ENCODE data around the gene STARD5. TPM values are rescaled to one million over a fixed set of nuclear protein-coding genes. Genes with fewer than 3 reads are reported as not detected.
A peak's percentile ranks its signal among the peaks of the same experiment; 100 is the strongest.

The STARD5 gene, protein sequence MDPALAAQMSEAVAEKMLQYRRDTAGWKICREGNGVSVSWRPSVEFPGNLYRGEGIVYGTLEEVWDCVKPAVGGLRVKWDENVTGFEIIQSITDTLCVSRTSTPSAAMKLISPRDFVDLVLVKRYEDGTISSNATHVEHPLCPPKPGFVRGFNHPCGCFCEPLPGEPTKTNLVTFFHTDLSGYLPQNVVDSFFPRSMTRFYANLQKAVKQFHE
- total RNA-seq (1 to 10 TPM; 1.1 to 2.9 (median 2.0) TPM), polyA plus RNA-seq (1 to 10 TPM; 3.8 to 4.0 TPM)

DNA sequence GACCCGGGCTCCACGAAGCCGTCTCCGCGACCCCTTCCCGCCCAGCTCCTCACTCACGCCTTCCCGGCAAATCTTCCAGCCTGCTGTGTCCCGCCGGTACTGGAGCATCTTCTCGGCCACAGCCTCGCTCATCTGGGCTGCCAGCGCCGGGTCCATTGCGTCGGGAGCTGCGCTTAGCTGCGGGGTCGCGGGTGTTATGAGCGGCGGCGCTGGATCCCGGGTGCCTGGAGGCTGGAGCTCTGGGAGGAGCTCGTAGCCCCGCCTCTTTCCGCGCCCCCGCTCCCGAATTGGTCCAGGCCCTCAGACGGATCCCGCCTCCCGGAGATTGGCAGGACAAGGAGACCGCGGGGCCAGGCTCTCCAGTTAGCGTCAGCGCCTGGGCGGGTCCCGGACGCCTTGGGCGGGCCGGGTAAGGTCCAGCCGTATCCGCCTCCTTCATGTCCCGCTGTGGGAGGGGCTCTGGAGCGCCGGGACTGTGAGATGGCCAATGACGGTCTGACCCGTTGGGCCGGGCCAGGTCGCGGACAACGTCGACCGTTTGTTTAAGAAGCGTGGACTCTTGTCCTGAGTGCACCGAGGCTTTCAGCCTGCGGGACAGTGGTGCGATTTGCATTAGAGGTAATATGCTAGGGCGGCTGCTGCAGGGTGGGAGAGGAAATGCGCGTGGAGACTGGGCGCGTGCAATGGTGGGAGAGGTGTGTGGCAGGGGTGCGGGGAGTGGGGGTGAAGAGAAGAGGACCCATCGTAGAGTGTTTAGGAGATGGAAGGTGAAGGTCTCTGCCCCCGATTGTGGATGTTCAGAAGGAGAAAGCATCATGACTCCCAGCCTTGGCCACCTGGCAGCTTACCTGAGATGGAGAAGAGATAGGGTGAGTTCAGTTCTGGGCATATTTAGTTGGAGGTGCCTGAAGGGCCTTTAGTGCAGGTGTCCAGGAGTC lies at the start of gene STARD5:
STARD5 (minus strand) TSS at position 198 of the 938 bp plus-strand sequence; CDS start at position 156, 42 bp downstream.
- Histone ChIP-seq H3K4me3 (peak within 1 kb of the TSS; percentile 47 to 92 (median 62)), H3K27ac (peak within 1 kb of the TSS in 3 of 4 donors; percentile 60 to 74 (median 65)), H3K9me3 (no peaks in the 10 kb centered on the region), H3K4me1 (peaks cover 0 to 3% (median 0%) of the 10 kb centered on the region in 3 donors), H3K27me3 (no peaks in the 10 kb centered on the region), H3K36me3 (no peaks in the 10 kb centered on the region)
- intact Hi-C loops (cut with DNase I), result no loop called here
- FAIRE-seq (peak; percentile 82), DNase-seq (peak; percentile 98 to 100 (median 99)), ATAC-seq (peak; percentile 98 to 100 (median 100))
- 1% methylated on average over 64 to 67 of the region's 67 CpGs for WGBS, 2 donors
- TF ChIP-seq, protein P1, sequence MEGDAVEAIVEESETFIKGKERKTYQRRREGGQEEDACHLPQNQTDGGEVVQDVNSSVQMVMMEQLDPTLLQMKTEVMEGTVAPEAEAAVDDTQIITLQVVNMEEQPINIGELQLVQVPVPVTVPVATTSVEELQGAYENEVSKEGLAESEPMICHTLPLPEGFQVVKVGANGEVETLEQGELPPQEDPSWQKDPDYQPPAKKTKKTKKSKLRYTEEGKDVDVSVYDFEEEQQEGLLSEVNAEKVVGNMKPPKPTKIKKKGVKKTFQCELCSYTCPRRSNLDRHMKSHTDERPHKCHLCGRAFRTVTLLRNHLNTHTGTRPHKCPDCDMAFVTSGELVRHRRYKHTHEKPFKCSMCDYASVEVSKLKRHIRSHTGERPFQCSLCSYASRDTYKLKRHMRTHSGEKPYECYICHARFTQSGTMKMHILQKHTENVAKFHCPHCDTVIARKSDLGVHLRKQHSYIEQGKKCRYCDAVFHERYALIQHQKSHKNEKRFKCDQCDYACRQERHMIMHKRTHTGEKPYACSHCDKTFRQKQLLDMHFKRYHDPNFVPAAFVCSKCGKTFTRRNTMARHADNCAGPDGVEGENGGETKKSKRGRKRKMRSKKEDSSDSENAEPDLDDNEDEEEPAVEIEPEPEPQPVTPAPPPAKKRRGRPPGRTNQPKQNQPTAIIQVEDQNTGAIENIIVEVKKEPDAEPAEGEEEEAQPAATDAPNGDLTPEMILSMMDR (IDR thresholded peaks at IDR 0.05), result no peak

DNA sequence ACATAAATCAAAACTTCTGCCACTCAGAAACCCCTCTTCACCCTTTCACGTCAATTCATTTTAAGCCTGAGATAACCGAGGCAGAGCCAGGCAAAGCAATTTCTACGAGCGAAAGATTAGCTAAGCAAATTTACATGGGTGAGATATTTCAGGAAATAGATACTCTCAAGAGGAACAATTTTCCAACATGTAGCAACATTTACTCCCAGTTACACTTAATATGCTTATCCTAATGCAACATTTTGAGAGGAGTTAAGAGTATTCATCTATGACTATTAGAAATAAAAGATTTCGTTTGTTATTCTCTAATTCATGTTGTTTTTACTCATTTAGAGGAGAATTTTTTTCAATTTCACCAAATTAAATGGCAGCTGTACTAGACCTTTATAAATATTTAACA lies 49.2 kb upstream of the STARD5 start:
- Histone ChIP-seq H3K4me1 (peaks cover 3 to 4% (median 3%) of the 10 kb centered on the region in 3 donors), H3K27ac (no peak overlapping the region), H3K27me3 (no peaks in the 10 kb centered on the region), H3K4me3 (no peak overlapping the region), H3K9me3 (no peaks in the 10 kb centered on the region), H3K36me3 (peaks cover 0 to 8% (median 0%) of the 10 kb centered on the region in 3 donors)
- WGBS, 2 donors, result 37 to 46% methylated on average over 5 of the region's 5 CpGs
- ATAC-seq (peak in 1 of 4 donors; percentile 11), FAIRE-seq (no peak), DNase-seq (no peak)
- intact Hi-C loops (cut with DNase I), result no loop called here
- TF ChIP-seq, protein P1 (IDR thresholded peaks at IDR 0.05), result no peak

DNA sequence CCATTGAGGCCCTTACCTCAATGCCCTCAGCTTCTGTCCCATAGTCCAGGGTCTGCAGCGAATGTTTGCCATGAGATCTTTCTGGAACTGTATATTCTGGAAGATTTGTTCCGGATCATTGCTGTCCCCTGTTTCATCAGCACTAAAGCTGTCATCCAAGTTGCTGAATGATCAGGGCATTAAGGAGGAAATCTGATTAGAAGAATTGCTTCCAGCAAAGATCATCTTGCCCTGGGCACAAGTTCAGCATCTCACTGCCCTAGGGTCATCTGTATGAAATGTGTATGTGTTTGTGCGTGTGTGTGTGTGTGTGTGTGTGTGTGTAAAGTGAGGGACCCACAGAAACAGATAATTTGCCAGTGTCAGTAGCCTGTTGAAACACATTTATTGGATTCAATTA lies 48.6 kb upstream of the STARD5 start:
- H3K27me3 ChIP-seq, result no peaks in the 10 kb centered on the region

DNA sequence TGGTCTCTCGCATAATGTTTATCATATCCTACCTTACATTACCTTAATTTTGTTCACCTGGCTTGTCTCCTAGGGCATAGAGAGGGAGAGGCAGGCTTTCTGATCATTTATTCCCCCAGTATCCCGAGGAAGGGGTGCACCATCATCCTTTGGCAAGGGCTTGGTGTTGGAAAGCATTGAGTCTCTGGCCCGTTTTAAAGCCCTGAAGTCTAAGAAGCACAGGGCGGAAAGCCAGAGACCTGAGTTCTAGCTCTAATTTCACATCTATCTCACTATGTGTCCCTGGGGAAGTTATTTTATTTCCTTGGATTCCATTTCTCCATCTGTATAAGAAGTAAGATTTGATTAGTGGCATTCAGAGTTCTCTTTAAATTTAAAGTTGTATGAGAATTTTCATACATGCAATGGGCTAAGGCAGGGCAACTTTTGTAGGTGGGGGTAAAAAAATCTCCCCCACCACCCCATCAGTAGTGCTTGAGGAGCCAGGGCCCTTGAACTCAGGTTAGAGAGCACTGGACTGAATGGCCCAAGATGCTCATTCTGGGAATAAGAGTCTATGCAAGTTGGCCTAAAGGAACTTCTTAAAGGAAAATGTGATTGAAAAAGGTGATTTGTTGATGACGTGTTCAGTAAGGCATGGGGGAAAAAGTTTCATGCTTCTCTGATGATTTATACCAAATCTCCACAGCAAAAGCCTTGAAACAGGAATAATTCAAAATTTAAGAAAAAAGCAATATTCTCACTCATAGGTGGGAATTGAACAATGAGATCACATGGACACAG lies 40.0 kb upstream of the STARD5 start:
- TF ChIP-seq, protein P1 (IDR thresholded peaks at IDR 0.05), result no peak
- ATAC-seq, result no peak
- intact Hi-C loops (cut with DNase I), result no loop called here
- Histone ChIP-seq H3K9me3 (no peaks in the 10 kb centered on the region), H3K36me3 (peaks cover 0 to 3% (median 0%) of the 10 kb centered on the region in 3 donors), H3K27me3 (no peaks in the 10 kb centered on the region), H3K4me1 (no peaks in the 10 kb centered on the region), H3K27ac (no peak overlapping the region), H3K4me3 (no peak overlapping the region)
- no peak for FAIRE-seq
- DNase-seq, result no peak
- WGBS, 2 donors, result 87 to 88% methylated on average over 5 of the region's 5 CpGs

More for the DNA sequence above, 48.6 kb upstream of the STARD5 start:
- no peak for FAIRE-seq
- no peak for DNase-seq
- intact Hi-C loops (cut with DNase I), result no loop called here
- no peaks in the 10 kb centered on the region for H3K9me3 ChIP-seq
- peaks cover 3 to 4% (median 3%) of the 10 kb centered on the region in 3 donors for H3K4me1 ChIP-seq
- WGBS, 2 donors, result 79 to 84% methylated on average over 3 of the region's 3 CpGs
- H3K36me3 ChIP-seq, result peaks cover 0 to 8% (median 0%) of the 10 kb centered on the region in 3 donors
- no peak overlapping the region for H3K4me3 ChIP-seq
- ATAC-seq, result no peak
- TF ChIP-seq, protein P1 (IDR thresholded peaks at IDR 0.05), result no peak
- H3K27ac ChIP-seq, result no peak overlapping the region
